Suprapubic skin (tissue), 4 donors: ENCODE data around the gene TALDO1. TPM values are rescaled to one million over a fixed set of nuclear protein-coding genes. Genes with fewer than 3 reads are reported as not detected.

ENCODE experiments used
- DNase-seq, 2 donors: peaks; one replicate each; pipeline ENCODE4 v3.0.0-alpha.2; 2019; ENCODE audit warnings: low spot score in 2 of 2
- H3K27ac ChIP-seq: fragments of 200-600 bp; sonication (generic); one replicate; pipeline ENCODE4 v1.5.1; 2019
- H3K27me3 ChIP-seq: fragments of 200-600 bp; sonication (generic); one replicate; pipeline ENCODE4 v1.5.1; 2019
- H3K36me3 ChIP-seq: fragments of 200-600 bp; sonication (generic); one replicate; pipeline ENCODE4 v1.5.1; 2019
- H3K4me1 ChIP-seq: fragments of 200-600 bp; sonication (generic); one replicate; pipeline ENCODE4 v1.5.1; 2019
- H3K4me3 ChIP-seq: fragments of 200-600 bp; sonication (generic); one replicate; pipeline ENCODE4 v1.5.1; 2019; ENCODE audit warnings: mild to moderate bottlenecking
- H3K9me3 ChIP-seq: fragments of 200-600 bp; sonication (generic); one replicate; pipeline ENCODE4 v1.5.1; 2019
- EP300 ChIP-seq: sonication (generic); formaldehyde crosslinking; IDR thresholded peaks from one replicate; pipeline ENCODE4 v1.6.1; 2017; ENCODE audit warnings: antibody characterized with exemption
- POLR2A ChIP-seq, 2 donors: fragments of 450-650 bp; IDR thresholded peaks; one replicate each; pipeline ENCODE4 v1.6.1; 2017; ENCODE audit warnings: antibody characterized with exemption in 2 of 2, mild to moderate bottlenecking in 2 of 2, moderate library complexity in 2 of 2
- POLR2AphosphoS5 ChIP-seq, 3 donors: sonication (generic); formaldehyde crosslinking; IDR thresholded peaks; one replicate each; pipeline ENCODE4 v1.6.1; 2017; ENCODE audit warnings: antibody characterized with exemption in 3 of 3
- WGBS: methylation state at CpG from one replicate; pipeline ENCODE4 v1.1.5; 2018; 5-methylcytosine and 5-hydroxymethylcytosine counted together
- total RNA-seq, 4 donors: library from RNA; depleted of rRNA; stranded (reverse); fragments of >200 nt; gene quantifications; one replicate each; pipeline ENCODE4 v1.1.0, GENCODE V29; 2016
- TF ChIP-seq, protein P1 (sequence below), 2 donors: fragments of 200-600 bp in 1 of 2; fragments of 450-650 bp in 1 of 2; sonication (generic) in 1 of 2; IDR thresholded peaks; one replicate each; pipeline ENCODE4 v1.5.1; 2016 to 2019; ENCODE audit warnings: antibody characterized with exemption in 2 of 2, mild to moderate bottlenecking in 1 of 2, moderate library complexity in 1 of 2

TALDO1 gene
- total RNA-seq, 4 donors from 2014 or later, result 107 to 197 (median 179) TPM

DNA sequence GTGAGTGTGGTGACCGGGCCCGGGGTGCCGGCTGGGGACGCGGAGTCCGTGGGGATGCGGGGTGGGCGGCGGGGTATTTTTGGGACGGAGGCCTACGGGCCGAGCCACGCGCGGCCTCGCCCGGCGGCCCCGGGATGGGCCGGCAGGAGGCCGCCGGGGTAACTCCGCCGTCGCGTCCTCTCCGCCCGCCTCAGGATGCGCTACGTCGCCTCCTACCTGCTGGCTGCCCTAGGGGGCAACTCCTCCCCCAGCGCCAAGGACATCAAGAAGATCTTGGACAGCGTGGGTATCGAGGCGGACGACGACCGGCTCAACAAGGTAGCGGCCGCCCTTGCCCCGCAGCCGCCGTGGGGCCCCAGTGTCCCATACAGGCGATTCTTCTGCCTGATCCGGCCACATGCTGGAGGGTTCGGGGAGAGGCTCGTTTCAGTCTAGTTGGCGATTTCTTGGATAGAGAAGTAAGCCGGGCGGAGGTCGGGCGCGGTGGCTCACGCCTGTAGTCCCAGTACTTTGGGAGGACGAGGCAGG, 62.8 kb downstream of the TALDO1 start:
- Histone ChIP-seq H3K4me1 (peaks cover 43% of the 10 kb centered on the region), H3K27me3 (no peaks in the 10 kb centered on the region), H3K9me3 (no peaks in the 10 kb centered on the region), H3K4me3 (peak overlapping the region; percentile 98), H3K27ac (peak overlapping the region; percentile 95), H3K36me3 (peaks cover 30% of the 10 kb centered on the region)
- DNase-seq, result no peak
- under 1% methylated on average over 24 of the region's 55 CpGs for WGBS
- TF ChIP-seq POLR2A (IDR thresholded peaks at IDR 0.05) (no peak), EP300 (no peak), POLR2AphosphoS5 (IDR thresholded peaks at IDR 0.05) (no peak)
- TF ChIP-seq, protein P1, sequence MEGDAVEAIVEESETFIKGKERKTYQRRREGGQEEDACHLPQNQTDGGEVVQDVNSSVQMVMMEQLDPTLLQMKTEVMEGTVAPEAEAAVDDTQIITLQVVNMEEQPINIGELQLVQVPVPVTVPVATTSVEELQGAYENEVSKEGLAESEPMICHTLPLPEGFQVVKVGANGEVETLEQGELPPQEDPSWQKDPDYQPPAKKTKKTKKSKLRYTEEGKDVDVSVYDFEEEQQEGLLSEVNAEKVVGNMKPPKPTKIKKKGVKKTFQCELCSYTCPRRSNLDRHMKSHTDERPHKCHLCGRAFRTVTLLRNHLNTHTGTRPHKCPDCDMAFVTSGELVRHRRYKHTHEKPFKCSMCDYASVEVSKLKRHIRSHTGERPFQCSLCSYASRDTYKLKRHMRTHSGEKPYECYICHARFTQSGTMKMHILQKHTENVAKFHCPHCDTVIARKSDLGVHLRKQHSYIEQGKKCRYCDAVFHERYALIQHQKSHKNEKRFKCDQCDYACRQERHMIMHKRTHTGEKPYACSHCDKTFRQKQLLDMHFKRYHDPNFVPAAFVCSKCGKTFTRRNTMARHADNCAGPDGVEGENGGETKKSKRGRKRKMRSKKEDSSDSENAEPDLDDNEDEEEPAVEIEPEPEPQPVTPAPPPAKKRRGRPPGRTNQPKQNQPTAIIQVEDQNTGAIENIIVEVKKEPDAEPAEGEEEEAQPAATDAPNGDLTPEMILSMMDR (IDR thresholded peaks at IDR 0.05), result no peak

DNA sequence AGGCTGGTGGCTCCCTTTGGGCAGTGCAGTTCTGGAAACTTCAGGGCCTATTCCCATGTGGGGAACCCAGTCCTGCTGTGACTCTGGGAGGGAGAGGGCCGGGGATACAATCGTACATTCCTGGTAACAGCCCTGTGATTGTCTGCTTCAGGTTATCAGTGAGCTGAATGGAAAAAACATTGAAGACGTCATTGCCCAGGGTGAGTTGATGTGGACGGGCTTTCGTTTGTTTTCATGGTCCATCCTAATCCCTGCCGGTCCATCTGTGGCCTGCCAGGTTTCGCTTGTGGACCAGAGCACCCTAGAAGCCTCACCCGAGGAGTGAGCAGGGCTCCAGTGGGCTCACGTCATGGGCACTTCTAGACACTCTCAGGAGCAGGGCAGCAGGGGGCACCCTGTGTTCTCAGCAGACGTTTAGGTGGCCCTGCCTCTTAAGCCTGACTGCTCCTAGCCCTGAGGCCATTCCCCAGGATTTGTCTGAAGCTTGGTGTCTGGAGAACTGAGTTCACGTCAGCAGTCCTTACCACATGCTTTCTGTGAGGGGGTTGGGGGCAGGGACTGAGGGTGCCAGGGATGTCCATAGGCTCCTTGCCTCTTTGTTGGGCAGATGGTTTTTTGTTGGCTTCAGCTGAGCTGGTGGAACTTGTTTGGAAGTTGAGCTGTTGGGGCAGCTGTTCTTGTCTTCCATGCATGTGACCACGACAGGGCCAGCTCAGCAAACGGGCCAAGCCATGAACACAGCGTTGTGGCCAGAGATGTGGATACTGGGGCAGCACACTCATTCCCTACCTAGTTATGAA, 64.4 kb downstream of the TALDO1 start:
- Histone ChIP-seq H3K27me3 (no peaks in the 10 kb centered on the region), H3K4me1 (peaks cover 35% of the 10 kb centered on the region), H3K36me3 (peaks cover 30% of the 10 kb centered on the region), H3K27ac (peak overlapping the region; percentile 34), H3K9me3 (no peaks in the 10 kb centered on the region), H3K4me3 (peak overlapping the region; percentile 98)
- 74% methylated on average over 10 of the region's 14 CpGs for WGBS
- DNase-seq, result no peak
- TF ChIP-seq POLR2A (IDR thresholded peaks at IDR 0.05), result no peak
- TF ChIP-seq EP300, result no peak
- TF ChIP-seq, protein P1 (IDR thresholded peaks at IDR 0.05), result no peak
- no peak for TF ChIP-seq POLR2AphosphoS5 (IDR thresholded peaks at IDR 0.05)

DNA sequence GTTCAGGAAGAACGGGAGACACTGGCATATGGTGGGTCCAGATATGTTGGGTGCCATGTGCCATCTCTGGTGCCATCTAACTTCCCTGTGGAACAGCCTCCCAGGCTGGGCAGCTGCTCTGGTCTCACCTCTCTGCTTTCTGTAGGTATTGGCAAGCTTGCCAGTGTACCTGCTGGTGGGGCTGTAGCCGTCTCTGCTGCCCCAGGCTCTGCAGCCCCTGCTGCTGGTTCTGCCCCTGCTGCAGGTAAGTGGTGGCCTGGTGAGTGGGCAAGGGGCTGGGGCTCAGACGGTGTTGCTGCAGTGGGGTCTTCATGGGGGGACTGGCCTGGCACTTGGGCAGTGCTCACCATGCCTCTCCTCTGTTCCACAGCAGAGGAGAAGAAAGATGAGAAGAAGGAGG, 65.1 kb downstream of the TALDO1 start:
- TF ChIP-seq EP300 (no peak), POLR2A (IDR thresholded peaks at IDR 0.05) (no peak), POLR2AphosphoS5 (IDR thresholded peaks at IDR 0.05) (no peak)
- TF ChIP-seq, protein P1 (IDR thresholded peaks at IDR 0.05), result no peak
- 75% methylated on average over 3 of the region's 3 CpGs for WGBS
- H3K4me3 ChIP-seq, result no peak overlapping the region
- peaks cover 30% of the 10 kb centered on the region for H3K36me3 ChIP-seq
- no peaks in the 10 kb centered on the region for H3K27me3 ChIP-seq
- no peak overlapping the region for H3K27ac ChIP-seq
- peaks cover 35% of the 10 kb centered on the region for H3K4me1 ChIP-seq
- H3K9me3 ChIP-seq, result no peaks in the 10 kb centered on the region
- DNase-seq, result no peak

DNA sequence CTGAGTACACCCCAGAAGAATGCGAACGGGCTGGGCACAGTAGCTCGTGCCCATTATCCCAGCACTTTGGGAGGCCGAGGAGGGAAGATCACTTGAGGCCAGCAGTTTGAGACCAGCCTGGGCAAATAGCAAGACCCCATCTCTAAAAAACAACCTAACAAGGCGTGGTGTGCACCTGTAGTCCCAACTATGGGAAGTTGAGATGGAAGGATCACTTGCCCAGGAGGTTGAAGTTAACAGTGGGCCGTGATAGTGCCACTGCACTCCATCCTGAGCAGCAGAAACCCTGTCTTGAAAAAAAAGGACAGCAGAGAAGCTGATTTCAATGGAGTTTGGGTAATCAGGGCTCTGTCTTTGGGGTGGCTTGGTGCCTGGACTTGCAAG, 65.8 kb downstream of the TALDO1 start:
- no peaks in the 10 kb centered on the region for H3K9me3 ChIP-seq
- H3K4me3 ChIP-seq, result no peak overlapping the region
- H3K27me3 ChIP-seq, result no peaks in the 10 kb centered on the region
- WGBS, result 100% methylated on average over 2 of the region's 6 CpGs
- DNase-seq, result no peak
- H3K36me3 ChIP-seq, result peaks cover 30% of the 10 kb centered on the region
- TF ChIP-seq EP300 (no peak), POLR2A (IDR thresholded peaks at IDR 0.05) (no peak), POLR2AphosphoS5 (IDR thresholded peaks at IDR 0.05) (no peak)
- TF ChIP-seq, protein P1 (IDR thresholded peaks at IDR 0.05), result no peak
- no peak overlapping the region for H3K27ac ChIP-seq
- H3K4me1 ChIP-seq, result peaks cover 32% of the 10 kb centered on the region

DNA sequence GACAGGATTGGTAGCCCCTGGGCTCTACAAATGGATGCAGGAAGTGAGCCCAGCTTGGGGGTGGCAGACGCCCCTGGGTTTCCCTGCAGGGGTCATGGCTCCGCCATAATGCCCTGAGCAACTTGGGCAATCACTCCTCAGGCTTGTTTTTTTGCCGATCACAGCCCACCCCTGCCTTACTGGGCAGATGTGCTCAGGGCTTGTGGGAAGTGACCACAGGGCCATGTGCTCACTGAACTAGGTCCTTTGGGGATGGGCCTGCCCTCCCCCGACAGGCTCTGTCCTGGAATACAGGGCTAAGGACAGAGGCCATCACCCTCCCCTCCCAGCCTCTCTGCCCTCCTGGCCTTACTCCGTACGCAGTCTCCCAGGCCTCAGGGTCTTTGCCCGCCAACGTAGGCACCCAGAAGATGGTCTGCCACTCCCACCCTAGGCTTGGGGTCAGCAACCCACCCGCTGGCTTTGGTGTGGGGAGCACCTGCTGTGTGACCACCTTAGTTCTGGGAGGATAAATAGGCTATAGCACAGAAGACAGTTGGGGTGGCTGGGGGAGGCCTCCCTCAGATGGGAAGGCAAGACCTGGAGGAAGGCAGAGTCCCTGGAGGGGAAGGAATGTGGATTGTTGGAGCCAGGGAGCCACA, 66.3 kb downstream of the TALDO1 start:
- 74% methylated on average over 7 of the region's 9 CpGs for WGBS
- peaks cover 30% of the 10 kb centered on the region for H3K36me3 ChIP-seq
- H3K27me3 ChIP-seq, result no peaks in the 10 kb centered on the region
- H3K4me3 ChIP-seq, result no peak overlapping the region
- no peak for DNase-seq
- TF ChIP-seq POLR2AphosphoS5 (IDR thresholded peaks at IDR 0.05), result no peak
- no peak for TF ChIP-seq POLR2A (IDR thresholded peaks at IDR 0.05)
- TF ChIP-seq EP300, result no peak
- TF ChIP-seq, protein P1 (IDR thresholded peaks at IDR 0.05), result no peak
- H3K4me1 ChIP-seq, result peaks cover 32% of the 10 kb centered on the region
- H3K9me3 ChIP-seq, result no peaks in the 10 kb centered on the region
- no peak overlapping the region for H3K27ac ChIP-seq
